ENCODE measurements around the gene SNTN. TPM values are rescaled to one million over a fixed set of nuclear protein-coding genes. Genes with fewer than 3 reads are reported as not detected.

Gene SNTN
- total RNA-seq, 1 donor from 2014 or later = not detected

GRCh38 chr3:63654211-63654610 is 1.7 kb downstream of the SNTN start:
- no peak for TF ChIP-seq CTCF (conservative IDR thresholded peaks at IDR 0.05; ENCODE audit: low read depth, low read length)
- H3K4me3 ChIP-seq (ENCODE audit: low read depth, low read length) = no peak overlapping the region
- DNase-seq (ENCODE audit: low read depth) = no peak

- DNase-seq (ENCODE audit: low read depth) = no peak
- no peak overlapping the region for H3K4me3 ChIP-seq (ENCODE audit: low read depth, low read length)
- TF ChIP-seq CTCF (conservative IDR thresholded peaks at IDR 0.05; ENCODE audit: low read depth, low read length) = no peak
Measured at GRCh38 chr3:63654931-63655330, 2.5 kb downstream of the SNTN start.

GRCh38 chr3:63655519-63655918 is 3.0 kb downstream of the SNTN start:
- peak; percentile 22 for DNase-seq (ENCODE audit: low read depth)
- no peak for TF ChIP-seq CTCF (conservative IDR thresholded peaks at IDR 0.05; ENCODE audit: low read depth, low read length)
- no peak overlapping the region for H3K4me3 ChIP-seq (ENCODE audit: low read depth, low read length)

GRCh38 chr3:63656786-63657185 is 4.3 kb downstream of the SNTN start:
- no peak for TF ChIP-seq CTCF (conservative IDR thresholded peaks at IDR 0.05; ENCODE audit: low read depth, low read length)
- no peak for DNase-seq (ENCODE audit: low read depth)
- no peak overlapping the region for H3K4me3 ChIP-seq (ENCODE audit: low read depth, low read length)

GRCh38 chr3:63661242-63661641 is 8.8 kb downstream of the SNTN start:
- no peak overlapping the region for H3K4me3 ChIP-seq (ENCODE audit: low read depth, low read length)
- DNase-seq (ENCODE audit: low read depth) = no peak
- peak; percentile 38 for TF ChIP-seq CTCF (conservative IDR thresholded peaks at IDR 0.05; ENCODE audit: low read depth, low read length)

- no peak for DNase-seq (ENCODE audit: low read depth)
- TF ChIP-seq CTCF (conservative IDR thresholded peaks at IDR 0.05; ENCODE audit: low read depth, low read length) = no peak
- H3K4me3 ChIP-seq (ENCODE audit: low read depth, low read length) = no peak overlapping the region
Measured at GRCh38 chr3:63662011-63662410, 9.5 kb downstream of the SNTN start.

- peak; percentile 8 for TF ChIP-seq CTCF (conservative IDR thresholded peaks at IDR 0.05; ENCODE audit: low read depth, low read length)
- DNase-seq (ENCODE audit: low read depth) = no peak
- no peak overlapping the region for H3K4me3 ChIP-seq (ENCODE audit: low read depth, low read length)
Measured at GRCh38 chr3:63662500-63662899, 10.0 kb downstream of the SNTN start.

Data from epithelial cell of proximal tubule (primary cell).